AG08395 (cell line): ENCODE data around the gene FANCM.

Source experiments
- DNase-seq: peaks from one replicate; pipeline ENCODE4 v3.0.0; 2012; ENCODE audit warnings: mixed read lengths, low spot score

FANCM gene

GRCh38 chr14:45227566-45227965 is 91.8 kb downstream of the FANCM start:
- DNase-seq = no peak

- no peak for DNase-seq
These were observed 103.3 kb downstream of the FANCM start for GRCh38 chr14:45238988-45239387.

DNA sequence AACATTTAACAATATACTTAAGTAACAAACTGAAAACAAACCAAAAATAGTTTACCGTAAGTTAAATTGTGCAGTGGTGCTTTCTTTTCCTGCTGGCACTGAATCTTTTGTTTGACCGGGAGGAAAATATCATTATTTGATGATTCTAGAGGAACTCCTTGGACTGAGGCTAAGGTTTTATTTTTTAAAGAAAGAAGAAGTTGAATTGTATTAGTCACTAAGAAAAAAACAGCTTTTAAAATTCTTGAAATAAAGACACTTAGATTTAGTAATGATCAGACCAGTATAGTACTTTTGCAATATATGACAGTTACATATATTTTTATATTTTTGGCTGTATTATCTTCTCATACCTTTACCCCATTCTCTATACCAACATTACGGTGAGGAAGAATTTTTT is 107.0 kb downstream of the FANCM start:
- DNase-seq = no peak

GRCh38 chr14:45246151-45246550 is 110.4 kb downstream of the FANCM start:
- DNase-seq = no peak

- no peak for DNase-seq
These were observed 111.0 kb downstream of the FANCM start for GRCh38 chr14:45246691-45247090.

- no peak for DNase-seq
These were observed 111.7 kb downstream of the FANCM start for GRCh38 chr14:45247427-45247826.

GRCh38 chr14:45249856-45250575 is 114.3 kb downstream of the FANCM start:
- DNase-seq = peak; percentile 40
